Measurements from ENCODE around the gene CIDEB.

CIDEB gene

DNA sequence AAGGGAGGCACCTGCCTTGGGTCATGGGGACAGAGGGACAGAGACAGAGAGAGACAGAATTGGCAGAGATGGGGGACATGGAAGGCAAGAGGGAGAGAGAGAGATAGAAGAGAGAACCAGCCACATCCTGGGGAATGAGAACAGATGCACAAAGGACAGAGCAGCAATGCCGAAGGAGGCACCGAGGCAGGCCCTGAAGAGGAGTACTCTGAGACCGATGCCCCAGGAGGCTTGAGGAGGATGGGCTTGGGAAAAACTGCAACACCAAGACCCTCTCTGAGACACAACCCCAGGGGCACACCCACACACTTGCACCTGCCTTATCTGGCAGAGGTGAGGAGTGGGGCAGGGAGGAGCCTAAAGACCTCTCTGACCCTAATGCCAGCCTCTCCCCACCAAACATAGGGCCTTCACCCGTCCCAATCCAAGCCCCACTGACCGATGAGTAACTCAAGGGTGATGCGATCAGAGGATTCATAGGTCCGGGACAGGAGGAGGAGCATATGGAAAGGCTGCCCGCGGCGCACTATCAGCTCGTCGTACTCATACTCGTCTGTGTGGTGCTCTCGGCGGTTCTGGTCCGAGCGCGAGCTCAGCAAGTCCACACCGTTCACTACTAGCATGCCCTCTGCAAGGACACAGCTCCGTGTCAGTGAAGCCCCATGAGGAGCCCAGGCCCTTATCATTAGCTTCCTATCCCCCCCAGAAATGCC is 46.4 kb downstream of the CIDEB start:
- in situ Hi-C loops (cut with MboI; ENCODE audit: low sequenced_read_pairs, unreplicated experiment): no loop called here
- DNase-seq (ENCODE audit: low spot score): no peak
- TF ChIP-seq, protein P1, sequence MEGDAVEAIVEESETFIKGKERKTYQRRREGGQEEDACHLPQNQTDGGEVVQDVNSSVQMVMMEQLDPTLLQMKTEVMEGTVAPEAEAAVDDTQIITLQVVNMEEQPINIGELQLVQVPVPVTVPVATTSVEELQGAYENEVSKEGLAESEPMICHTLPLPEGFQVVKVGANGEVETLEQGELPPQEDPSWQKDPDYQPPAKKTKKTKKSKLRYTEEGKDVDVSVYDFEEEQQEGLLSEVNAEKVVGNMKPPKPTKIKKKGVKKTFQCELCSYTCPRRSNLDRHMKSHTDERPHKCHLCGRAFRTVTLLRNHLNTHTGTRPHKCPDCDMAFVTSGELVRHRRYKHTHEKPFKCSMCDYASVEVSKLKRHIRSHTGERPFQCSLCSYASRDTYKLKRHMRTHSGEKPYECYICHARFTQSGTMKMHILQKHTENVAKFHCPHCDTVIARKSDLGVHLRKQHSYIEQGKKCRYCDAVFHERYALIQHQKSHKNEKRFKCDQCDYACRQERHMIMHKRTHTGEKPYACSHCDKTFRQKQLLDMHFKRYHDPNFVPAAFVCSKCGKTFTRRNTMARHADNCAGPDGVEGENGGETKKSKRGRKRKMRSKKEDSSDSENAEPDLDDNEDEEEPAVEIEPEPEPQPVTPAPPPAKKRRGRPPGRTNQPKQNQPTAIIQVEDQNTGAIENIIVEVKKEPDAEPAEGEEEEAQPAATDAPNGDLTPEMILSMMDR (IDR thresholded peaks at IDR 0.05; ENCODE audit: borderline replicate concordance, control extremely low read depth, extremely low read depth, insufficient read depth, missing control alignments): no peak

DNA sequence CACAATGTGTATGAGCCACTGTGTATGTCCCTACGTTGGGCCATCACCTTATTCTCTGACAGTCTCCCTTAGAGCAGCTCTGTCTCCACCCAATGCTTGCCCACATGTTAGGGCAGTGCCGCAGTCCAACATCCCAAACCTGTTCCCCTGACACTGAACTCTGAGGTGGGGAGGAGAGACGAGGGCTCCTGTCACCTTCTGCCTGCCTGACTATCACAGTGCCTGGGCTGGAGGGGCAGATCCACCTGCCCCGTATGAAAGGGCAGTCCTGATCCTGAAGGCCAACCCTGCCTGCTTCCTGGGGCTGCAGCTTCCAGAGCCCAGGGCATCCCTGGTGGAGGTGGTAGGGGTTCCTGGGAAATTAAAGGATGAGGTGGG is 47.0 kb downstream of the CIDEB start:
- in situ Hi-C loops (cut with MboI; ENCODE audit: low sequenced_read_pairs, unreplicated experiment): no loop called here
- DNase-seq (ENCODE audit: low spot score): no peak
- TF ChIP-seq, protein P1 (IDR thresholded peaks at IDR 0.05; ENCODE audit: borderline replicate concordance, control extremely low read depth, extremely low read depth, insufficient read depth, missing control alignments): no peak

DNA sequence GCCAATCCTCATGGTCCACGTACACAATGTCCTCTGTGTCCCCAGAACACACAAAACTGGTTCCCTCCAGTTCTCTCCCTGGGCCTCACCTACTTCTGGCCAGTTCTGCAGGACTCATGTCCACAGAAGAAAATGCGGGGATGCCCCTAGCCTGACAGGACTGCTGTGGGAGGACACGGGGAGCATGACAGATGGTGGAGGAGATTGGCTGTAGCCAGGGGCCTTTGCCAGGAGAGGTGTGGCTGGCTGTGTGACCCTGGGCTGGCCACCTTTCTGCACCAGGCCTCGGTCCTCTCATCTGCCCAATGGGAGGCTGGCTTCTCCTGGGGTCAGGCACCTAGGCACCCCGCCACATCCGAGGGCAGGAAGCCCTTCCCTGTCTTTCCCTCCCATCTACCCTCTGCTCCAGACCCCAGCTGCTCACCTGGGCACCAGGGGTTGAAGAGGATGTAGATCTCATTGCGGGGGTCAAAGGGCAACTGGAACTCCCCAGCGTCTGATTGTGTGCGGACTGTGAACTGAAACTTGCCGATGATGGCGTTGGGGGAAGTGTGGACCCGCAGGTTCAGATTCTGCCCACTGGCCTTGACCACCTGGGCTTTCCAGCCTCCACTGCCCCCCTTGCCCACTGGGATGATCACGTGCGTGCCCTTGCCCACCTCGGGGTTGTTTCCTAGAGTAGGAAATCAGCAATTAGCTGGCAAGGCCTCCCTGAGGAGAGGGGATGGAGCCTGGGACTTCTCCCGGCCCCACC is 47.6 kb downstream of the CIDEB start:
- DNase-seq (ENCODE audit: low spot score): no peak
- TF ChIP-seq, protein P1 (IDR thresholded peaks at IDR 0.05; ENCODE audit: borderline replicate concordance, control extremely low read depth, extremely low read depth, insufficient read depth, missing control alignments): no peak
- in situ Hi-C loops (cut with MboI; ENCODE audit: low sequenced_read_pairs, unreplicated experiment): no loop called here

DNA sequence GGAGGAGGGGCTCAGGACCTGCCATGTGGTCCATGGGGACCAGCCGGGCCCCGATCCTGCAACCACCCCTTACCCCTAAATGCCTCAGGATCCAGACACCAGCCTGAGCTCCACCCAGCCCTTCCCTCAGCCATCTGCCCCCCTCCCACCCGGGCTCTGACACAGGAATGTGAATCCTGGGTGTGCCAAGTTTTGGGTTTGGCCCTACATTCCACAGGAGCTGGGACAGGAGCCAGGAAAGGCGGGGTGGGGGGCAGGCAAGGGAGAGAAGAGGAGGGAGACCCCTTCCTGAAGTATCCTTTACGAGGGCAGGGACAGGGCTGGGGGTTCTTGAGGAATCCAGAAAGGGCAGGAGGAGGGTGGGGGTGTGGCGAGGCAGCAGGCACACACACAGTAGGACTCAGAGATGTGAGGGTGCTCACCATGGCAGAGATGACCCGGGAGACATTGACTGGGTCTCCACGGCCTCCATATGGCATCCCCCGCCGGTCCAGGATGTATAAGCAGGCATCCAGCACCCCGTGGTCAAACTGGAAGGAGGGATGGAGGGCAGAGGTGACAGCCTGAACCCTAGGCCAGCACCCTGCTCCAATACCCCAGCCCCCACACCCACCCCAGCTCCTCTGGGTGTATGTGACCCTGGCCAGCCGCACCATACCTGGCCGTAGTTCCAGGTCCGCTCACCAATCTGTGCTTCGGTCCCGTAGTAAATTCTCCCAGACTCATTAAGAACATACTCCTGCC is 48.3 kb downstream of the CIDEB start:
- TF ChIP-seq, protein P1 (IDR thresholded peaks at IDR 0.05; ENCODE audit: borderline replicate concordance, control extremely low read depth, extremely low read depth, insufficient read depth, missing control alignments): no peak
- DNase-seq (ENCODE audit: low spot score): no peak
- in situ Hi-C loops (cut with MboI; ENCODE audit: low sequenced_read_pairs, unreplicated experiment): no loop called here

DNA sequence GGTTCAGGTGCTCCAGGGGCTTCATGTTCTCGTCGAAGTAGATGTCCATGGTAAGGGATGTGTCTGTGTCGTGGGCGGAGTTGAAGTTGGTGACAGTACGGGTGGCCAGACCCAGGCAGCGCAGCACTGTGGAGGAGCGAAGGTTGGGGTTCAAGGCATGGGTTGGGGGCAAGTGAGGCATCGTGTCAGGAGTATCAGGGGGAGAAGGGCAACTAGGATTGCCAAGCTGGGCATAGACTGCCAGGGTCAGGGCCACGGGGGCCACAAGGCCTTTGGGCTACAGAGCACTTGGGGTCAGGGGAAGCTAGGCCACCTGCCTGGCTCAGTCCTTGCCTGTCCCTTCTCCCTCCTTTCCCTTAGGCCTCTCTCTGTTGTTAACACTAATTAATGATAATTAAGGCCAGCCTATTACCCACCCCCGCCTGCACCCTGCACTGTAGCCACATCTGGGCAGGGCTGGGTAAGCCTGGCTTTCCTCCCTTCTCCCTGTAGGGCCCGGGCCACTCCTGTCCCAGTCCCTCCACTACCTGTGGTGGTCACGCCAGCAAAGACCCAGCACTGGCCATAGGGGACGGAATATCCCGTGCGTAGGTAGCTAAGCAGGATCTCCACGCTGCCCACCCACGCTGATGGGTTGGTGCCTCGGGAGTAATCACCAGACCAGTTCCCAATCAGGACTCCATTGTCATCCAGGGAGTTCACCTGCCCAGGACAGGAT is 49.1 kb downstream of the CIDEB start:
- DNase-seq (ENCODE audit: low spot score): no peak
- TF ChIP-seq, protein P1 (IDR thresholded peaks at IDR 0.05; ENCODE audit: borderline replicate concordance, control extremely low read depth, extremely low read depth, insufficient read depth, missing control alignments): no peak
- in situ Hi-C loops (cut with MboI; ENCODE audit: low sequenced_read_pairs, unreplicated experiment): no loop called here

DNA sequence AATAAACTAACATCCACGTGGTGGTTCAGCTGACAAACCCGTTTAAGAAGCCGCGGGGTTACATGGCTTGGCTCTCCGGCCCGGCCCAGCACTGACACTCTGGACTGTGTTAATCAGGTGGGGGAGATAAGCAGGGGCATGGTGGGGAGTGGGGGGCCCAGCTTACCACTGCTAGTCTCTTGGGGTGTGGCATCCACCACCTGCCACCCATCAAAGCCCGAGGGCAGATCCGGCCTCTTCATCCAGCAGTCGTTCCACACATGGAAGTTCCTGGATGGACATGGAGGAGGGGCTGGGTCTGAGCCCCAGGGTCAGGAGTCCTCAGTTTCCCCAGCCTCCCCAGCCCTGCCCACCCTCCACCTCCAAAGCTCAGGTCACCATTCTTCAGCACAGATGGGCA is 49.7 kb downstream of the CIDEB start:
- no peak for DNase-seq (ENCODE audit: low spot score)
- TF ChIP-seq, protein P1 (IDR thresholded peaks at IDR 0.05; ENCODE audit: borderline replicate concordance, control extremely low read depth, extremely low read depth, insufficient read depth, missing control alignments): no peak
- in situ Hi-C loops (cut with MboI; ENCODE audit: low sequenced_read_pairs, unreplicated experiment): no loop called here

All from GM13976 (cell line).